Activated T-cell treated with anti-CD3 and anti-CD28 coated beads for 24 hours (primary cell): ENCODE data around the gene HOXC13.

Experiments
- DNase-seq: peaks from one replicate; pipeline ENCODE4 v3.0.0-alpha.2; 2020; ENCODE audit warnings: low read depth

HOXC13 gene, protein sequence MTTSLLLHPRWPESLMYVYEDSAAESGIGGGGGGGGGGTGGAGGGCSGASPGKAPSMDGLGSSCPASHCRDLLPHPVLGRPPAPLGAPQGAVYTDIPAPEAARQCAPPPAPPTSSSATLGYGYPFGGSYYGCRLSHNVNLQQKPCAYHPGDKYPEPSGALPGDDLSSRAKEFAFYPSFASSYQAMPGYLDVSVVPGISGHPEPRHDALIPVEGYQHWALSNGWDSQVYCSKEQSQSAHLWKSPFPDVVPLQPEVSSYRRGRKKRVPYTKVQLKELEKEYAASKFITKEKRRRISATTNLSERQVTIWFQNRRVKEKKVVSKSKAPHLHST

DNA sequence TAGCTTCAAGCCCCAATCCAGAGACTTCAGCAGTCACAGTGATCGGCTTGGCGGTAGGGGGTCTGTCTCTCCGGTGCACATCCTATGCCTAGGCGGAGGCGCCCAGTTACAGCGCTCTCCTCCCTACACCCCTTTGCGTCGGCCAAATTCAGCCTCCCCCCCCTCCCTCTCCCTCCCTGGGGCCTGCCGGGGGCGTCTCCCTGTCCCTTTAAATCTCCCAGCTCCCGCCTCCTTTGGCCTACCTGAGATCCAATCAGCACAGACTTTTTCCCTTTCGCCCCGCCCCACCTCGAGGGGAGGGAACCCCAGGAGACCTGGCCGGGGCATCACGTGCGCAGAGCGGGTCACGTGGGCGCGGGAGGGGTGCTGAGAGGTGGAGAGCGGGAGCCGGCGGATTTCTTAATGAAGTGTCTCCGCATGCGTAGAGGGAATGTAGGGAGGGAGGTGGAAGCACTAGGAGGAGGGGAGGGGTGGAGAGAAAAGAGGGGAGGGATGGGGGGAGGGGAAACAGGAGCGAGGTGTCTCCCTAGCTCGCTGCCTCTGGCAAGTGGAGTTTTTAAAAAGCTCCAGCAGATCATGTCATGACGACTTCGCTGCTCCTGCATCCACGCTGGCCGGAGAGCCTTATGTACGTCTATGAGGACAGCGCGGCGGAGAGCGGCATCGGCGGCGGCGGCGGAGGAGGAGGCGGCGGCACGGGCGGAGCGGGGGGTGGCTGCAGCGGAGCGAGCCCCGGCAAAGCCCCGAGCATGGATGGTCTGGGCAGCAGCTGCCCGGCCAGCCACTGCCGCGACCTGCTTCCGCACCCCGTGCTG, at the start of gene HOXC13:
TSS of gene HOXC13 (plus strand) at position 506 of the 815 bp plus-strand sequence. CDS start at position 582, 76 bp downstream.
- DNase-seq: peak; percentile 47

DNA sequence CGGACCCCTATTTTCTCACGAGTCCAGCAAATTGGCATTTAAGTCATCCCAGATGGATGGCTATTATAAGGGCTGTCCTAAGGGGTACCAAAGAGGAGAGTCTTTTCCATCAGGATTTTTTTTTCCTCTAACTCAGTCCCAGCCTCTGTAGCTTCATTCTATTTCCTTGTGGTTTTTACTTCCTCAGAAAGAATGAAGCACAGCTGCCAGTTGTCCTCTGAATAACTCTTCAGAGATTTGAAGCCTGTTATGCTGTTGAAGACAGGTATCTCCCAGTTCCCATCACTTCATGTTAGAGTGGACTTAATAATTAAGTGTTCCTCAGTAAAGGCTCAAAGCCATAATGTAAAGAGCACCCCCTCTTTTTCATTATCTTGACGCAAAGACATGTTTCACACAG, 48.5 kb upstream of the HOXC13 start:
- no peak for DNase-seq

DNA sequence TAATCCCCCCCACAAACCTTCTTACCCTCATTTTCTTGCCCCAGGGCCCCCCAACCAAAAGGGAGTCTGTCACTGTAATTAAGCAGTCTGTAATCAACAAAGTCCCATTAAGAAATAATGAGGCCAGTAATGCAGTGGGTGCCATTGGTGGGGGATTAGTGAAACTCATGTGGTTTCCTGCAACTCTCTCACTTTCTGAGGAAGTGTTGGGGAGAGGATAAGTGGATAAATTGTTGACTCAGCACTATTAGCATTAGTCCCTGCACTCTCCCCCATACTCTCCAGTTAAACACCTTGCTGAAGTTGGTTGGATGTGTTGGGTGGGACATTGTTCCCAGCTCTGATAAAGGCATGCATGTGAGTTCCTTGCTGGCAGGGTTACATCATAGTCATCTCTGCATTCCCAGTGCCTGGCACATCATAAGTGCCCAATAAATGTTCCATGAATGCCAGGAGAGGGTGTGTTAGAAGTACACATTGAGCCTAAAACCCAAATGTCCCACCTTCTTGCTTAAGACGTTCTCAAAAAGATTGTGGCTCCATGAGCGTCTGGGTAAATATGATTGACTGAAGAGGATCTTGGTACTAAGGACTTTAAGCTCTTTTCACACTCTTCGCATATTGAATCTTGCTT, 45.8 kb upstream of the HOXC13 start:
- DNase-seq: no peak

DNA sequence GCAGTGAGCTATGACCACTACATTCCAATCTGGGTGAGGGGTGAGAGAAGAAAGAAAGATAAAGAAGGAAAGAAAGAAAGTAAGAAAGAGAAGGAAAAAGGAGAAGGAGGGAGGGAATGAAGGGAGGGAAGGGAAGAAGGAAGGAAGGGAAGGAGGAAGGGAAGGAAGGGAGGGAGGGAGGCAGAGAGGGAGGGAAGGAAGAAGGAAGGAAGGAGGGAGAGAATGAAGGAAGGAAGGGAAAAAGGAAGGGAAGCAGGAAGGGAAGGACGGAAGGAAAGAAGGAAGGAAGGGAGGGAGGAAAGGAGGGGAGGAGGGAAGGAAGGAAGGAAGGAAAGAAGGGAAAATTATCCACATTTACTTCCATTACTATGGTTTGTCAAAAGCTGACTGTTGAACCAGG, 39.4 kb upstream of the HOXC13 start:
- no peak for DNase-seq

DNA sequence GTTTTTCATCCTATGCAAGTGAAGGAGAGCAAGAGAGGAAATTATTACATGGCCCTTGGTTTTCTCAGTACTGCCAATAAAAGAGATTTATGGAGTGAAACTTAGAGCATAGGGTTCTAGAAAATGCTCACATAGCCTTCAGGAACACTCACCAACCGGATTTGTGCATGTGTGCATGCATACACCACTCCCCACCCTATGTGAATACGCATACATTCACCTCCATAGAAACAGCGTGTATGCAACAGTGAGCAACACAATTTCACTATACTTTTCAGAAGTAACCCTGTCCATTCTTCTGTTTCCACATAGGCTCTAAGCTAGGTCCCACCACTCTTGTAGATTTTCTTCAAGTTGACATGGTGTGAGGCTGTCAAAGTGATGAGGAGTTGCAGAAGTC, 31.5 kb upstream of the HOXC13 start:
- no peak for DNase-seq

DNA sequence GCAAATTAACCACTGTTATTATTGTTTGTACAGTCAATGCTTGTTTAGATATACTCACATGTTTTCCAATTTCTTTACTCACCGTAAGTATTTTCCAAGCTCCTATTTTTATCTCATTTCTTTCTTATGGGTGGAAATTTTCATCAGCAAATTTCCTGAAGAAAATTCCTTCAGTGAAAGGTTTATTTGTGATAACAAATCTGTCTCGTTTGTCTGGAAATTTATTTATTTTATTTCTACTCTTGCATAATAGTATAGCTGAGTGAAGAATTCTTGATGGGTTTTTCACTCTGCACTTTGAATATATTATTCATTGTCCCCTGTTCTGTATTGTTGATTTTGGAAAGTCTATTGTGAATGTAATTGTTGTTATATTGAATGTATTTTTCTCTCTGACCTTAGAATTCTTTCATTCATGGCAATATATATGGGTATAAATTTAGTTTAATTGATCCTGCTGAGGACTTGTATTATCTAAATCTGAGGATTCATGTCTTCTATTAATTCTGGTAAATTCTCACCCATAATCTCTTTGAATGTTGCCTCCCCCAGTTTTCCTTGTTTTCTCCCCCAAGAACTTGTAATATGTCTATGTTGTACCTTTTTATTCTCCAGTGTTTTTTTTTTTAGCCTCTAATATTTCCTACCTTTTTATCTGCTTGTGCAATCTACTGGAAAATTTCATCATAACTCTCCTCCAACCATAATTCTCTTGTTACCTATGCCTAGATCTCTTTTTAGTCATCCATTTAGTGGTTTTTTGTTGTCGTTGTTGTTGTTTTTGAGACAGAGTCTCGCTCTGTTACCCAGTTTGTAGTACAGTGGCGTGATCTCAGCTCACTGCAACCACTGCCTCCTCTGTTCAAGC, 21.6 kb upstream of the HOXC13 start:
- DNase-seq: no peak

DNA sequence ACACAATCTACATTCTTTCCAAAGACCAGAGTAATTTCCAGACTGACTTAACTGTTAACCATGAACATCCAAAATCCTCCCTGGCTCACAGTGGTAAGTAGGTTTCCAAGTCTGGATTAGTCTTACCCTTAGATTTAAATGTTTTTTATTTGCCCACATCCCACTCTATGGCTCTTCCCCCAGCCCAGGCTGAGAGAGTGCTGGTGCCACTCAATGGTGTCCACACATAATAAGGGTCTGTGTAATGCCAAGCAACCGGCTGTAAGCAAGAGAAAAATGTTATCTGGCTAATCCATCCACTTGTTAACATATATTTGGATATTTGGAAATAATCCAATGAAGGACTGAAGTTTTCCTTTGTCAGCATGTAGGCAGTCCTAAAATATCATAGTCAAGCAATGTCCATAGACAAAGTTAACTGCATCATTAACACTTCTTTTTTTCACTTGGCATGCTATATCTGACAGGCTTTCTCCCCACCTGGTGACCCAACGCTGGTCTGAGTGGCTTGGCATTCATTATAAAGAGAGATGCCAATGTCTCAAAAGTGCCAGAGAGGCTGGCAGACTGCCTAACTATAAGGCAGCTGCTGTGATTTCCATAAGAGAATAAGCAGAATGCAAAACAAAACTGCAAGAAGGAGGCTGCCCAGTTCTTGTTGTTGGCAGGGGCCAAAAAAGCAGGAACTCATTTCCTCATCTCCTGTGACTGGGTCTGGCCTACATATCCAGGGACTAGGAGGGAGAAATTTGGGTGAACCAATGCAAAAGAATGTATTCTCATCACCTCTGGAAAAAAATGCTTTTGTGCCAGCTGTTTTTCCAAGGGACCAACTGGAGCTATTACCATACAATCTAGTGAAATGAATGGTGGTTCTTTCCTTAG, 13.9 kb upstream of the HOXC13 start:
- DNase-seq: no peak

DNA sequence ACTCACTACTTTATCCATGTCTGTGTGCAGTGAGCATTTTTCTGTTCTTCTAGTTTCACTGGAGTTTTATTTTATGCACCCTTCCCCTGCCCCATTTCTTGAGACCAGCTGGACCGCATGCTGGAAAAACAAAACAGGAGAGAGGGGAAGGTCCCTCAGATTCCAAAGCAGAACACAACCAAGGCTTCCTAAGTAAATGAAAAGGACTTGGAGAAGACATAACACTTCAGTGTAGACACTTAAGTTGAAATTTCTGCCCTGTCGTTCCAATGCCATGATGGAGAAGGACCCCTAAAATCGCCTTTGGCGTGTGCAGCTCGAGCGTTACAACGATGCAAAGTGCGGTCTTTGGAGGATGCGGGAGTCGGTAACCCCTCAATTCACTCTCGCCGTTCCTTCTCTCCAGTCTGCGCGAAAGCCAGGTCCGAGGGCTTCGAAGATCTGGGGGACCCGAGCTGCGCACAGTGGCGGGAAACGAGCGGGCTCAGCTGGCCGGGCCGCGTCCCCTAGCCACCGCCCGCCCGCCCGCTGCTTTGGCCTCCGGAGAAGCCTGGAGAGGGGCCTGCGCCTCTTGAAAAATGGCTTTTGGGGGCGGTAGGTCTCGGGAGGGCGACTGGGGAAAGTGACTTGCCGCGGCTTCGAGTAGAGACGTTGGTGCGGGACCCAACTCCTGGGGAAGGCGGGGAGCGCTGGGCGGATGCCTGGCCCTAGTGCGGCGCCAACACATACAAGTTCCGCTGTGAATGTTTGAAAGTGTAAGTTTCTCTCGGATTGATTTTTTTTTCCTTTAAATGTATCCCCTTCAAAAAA, 11.2 kb upstream of the HOXC13 start:
- DNase-seq: no peak

DNA sequence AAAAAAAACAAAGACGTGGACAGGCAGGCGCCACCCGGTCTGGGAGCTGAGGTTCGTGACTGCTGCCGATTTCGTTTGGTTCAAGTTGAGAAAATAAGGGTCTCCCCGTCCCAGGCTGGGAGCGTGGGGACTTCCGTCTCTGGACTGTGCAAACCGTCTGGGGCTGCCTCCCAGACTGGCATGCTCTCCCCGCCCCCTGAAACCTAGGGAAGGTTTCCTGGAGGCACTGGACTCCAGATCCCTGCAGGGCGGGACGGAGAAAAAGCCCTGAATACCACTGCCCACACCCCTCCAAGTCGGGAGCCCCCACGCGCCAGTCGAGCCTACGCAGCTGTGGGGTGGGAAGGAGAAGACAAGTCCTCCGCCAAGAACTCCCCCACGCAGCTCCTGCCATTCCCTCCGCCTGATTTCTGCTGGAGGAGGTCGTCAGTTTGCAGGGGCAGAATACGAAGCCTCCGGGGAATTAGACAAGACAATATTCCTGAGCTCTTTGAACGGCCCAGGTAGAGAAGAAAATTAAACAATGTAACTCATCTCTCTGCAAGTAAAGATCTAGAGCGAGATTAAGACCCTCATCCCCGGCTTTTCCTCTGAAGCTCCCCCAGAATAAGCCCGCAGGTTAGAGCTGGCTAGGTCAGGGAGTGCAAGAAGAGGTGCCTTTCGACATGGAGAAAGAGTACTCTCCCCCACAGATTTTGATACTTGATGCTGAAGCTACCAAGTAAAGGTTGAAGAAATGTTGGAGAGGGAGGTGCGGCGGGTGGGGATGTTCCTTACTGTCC, 10.4 kb upstream of the HOXC13 start:
- DNase-seq: no peak

DNA sequence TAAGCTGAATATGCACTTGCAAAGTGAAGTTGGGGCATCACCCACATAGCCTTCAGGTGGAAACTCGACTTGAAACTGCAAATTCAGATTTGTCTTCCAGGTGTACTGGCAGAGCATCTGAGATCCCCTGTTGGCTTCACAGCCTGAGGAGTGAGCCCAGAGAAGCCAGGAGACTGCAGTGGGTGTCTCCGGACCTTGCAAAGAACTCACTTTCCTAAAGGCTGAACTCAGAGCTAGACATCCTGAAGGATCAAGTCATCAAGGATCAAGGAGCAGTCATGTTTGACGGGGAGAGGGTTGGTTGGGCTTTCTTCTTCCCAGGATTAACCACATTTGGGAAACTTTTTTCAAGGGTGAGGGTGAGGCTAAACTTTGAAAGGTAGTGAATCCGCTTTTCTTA, 9.1 kb upstream of the HOXC13 start:
- no peak for DNase-seq

DNA sequence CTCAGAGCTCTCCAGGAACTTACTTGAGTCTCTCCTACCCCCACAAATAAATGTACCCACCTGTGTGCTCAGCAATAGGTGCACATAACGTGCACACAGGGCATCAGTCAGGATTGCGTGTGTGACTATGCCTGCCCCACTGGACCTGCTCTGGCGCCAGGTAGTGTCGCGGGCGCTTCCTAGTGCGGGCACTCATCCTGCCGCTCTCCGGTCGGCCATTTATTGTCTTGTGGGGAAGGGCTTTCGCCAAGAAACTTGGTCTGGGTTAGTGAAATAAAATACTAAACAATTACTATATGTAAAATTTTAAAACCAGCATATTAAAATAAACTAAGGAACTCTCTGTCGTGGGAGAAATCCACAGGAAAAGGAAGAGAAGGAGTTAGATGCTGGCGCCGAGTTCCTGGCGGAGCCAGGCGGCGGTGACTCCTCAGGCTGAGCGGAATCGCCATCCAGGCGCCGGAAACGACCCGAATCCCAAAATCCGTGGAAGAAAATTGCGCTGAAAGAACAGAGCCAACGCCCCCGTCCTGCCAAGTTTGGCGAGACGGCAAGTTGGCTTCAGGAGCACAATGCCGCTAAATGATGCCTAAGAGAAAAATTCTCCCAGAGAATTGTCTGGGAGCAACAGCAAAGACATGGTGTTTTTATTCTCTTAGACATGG, 7.9 kb upstream of the HOXC13 start:
- no peak for DNase-seq

DNA sequence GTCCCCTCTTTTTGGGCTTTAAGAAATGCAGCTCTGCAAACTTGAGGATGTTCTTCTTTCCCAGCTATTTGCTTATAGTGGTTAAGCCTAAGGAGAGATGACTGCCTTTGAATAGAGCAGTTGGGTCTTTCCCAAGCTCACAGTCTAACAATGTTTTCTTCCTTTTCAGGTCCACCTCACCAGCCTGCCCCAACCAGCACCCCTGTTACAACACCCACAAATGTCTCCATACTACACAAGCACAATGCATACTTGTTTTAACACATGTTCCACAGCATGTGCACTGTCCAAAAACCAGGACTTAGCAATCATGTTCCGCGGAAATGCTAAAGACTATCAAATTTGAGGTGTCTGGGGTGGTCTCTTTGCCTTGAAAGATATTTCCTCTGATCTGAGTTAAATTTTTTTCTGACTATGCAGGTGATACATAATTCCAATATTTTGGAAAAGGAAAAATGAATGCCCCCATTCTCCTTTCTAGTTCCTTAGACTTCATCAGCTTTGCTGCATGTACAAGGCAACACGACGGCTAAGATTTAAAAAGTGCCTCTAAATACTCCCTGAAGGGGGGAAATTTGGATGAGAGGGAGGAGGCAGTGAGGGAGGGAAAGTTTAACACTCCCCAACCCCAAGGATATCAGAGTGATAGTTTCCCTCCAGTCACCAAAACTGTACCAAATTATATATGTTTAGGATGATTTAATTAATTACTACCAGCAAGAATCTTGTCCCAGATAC, 6.6 kb upstream of the HOXC13 start:
- no peak for DNase-seq

DNA sequence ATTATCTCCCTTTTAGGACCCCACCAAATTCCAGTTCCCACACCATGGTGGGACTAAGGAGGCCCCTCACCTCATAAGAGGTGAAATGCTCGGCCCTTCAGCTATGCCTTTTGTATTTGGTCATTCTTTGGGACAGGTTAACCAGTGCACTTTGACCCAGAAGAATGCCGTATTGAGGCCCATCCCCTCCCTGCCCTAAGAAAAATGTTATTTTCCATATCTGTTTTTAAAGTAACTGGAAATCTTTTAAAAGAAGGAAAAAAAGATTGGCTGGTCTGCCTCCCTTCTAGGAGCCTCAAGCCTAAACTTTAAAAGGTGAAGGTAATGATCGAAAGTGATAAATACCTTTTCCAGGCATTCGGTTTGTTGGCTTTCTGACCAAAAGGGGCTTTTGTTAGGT, 5.7 kb upstream of the HOXC13 start:
- no peak for DNase-seq

DNA sequence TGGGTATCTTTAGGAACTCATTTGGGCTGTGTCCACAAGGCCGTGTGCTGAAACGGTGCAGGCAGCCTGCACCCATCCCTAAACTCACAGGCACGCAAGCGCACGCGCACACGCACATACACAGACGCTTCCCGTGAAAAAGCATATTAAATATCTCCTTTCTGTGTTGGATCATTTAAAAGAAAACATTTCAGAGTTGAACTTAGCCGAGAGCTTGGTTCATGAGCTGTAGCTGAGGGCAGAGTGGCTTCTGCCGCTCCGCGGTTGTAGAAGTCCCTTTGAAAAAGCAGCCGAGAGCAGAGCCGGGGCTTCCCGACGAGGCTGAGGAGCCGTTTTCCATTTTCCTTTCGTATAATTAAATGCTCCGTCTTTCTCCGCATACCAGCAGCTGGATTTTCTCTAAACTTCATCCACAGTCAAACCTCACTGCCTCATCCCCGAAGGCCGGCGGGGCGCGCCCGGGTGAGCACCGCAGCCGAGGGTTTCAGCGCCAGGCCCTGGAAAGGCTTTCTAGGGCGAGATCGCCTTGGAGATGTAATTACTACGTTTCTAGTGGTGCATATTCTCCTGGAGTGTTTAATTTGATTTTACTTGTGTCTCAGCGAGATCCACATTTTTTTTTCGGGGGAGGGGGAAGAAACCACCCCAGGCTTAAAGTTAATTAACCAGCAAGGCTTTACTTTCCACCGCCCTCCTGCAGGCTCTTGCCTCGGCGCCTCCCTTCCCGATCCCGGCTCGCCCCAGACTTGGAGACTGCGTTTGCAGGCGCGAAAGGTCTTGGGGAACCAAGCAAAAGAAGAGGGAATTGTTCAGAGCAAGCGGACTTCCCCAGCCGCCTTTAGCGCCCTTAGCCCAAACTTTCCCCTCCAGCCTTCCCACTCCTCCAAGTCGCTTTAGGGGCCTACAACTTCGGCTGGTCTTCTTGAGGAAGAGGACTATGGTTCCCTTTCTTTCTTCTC, 3.0 kb upstream of the HOXC13 start:
- DNase-seq: no peak

DNA sequence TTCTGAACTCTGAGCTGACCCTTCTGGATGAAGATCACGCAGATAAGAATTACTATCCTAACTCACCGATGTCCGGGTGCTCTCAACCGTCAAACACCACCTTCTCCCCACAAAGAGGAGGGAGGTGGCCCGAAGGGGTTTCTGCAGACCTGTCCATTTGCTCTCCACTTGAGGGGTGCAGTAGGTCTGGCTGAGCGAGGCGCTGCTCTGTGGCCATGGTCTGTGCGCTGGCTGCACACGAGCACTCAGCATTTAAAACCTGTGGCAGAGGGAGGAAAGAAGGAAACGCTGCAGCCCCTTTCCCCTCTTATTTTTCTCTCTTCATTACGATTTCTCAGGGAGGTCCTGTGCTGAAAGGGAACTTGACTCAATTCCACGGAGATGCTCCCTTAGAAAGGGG, 1.5 kb upstream of the HOXC13 start:
- no peak for DNase-seq

DNA sequence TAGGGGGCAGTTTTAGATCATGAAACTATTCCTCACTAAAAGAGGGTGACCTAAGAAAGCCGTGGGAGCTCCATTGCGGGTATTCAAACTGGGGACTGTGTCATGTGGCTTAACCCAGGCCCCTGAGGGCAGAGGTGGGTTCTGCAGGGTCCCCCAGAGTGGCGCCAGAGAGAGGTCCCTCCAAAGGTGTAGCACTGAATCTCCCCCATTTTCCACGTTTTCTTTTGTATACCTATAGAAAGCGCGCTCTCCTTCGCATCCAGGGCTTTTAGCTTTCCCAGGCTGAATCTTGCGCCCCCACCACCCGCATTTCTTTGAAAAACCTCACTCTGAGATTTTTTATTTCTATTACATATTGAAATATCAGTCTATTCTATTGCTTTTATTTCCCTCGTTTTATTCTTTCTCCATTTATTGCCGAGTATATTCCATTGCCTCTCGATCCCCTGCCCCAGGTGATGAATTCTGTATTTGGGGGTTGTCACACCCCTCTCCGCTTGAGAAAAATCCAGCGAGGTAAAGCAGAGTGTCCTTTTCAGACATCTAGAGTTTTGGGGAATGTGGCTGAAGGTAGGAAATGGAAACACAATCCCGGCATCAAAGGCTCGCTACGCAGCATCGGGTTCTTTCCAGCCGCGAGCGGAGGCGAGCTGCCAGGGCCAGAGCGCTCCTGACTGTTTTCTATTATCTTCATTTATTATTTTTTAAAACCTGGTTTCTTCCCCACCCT, 870 bp upstream of the HOXC13 start:
- DNase-seq: no peak
